Measurements from ENCODE around the gene EIF4E2.

DNA sequence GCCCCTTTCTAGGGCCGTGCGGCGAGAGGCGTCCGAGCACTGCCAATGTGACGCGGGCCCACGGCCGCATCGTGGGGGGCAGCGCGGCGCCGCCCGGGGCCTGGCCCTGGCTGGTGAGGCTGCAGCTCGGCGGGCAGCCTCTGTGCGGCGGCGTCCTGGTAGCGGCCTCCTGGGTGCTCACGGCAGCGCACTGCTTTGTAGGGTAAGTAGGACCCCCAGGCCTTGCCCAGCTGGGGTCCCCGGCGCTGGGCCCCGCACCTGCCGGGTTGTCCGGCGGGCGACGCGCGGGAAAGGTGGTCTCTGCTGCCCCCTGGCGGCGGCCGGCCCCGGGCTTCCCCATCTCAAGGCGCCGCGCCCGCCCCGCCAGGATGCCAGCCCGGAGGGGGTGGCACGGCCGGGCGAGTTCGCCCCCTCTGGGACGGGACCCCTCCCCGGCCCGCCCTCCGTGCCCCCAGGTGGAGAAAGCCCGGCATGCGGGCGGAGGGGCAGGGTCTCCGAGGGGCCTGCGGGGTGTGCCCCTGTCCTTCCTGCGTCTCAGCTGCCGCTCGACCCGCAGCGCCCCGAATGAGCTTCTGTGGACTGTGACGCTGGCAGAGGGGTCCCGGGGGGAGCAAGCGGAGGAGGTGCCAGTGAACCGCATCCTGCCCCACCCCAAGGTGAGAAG, 28.4 kb upstream of the EIF4E2 start:
- TF ChIP-seq, protein P1, sequence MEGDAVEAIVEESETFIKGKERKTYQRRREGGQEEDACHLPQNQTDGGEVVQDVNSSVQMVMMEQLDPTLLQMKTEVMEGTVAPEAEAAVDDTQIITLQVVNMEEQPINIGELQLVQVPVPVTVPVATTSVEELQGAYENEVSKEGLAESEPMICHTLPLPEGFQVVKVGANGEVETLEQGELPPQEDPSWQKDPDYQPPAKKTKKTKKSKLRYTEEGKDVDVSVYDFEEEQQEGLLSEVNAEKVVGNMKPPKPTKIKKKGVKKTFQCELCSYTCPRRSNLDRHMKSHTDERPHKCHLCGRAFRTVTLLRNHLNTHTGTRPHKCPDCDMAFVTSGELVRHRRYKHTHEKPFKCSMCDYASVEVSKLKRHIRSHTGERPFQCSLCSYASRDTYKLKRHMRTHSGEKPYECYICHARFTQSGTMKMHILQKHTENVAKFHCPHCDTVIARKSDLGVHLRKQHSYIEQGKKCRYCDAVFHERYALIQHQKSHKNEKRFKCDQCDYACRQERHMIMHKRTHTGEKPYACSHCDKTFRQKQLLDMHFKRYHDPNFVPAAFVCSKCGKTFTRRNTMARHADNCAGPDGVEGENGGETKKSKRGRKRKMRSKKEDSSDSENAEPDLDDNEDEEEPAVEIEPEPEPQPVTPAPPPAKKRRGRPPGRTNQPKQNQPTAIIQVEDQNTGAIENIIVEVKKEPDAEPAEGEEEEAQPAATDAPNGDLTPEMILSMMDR (IDR thresholded peaks at IDR 0.05), result peak; percentile 78 to 96 (median 84)
- no peak for TF ChIP-seq POLR2A (IDR thresholded peaks at IDR 0.05)

Measured in esophagus squamous epithelium (tissue), 4 donors.